ENCODE results near the gene KLF5.
"Not testable (repeated sequence)": the region's sequence is repeated elsewhere in the genome, so short reads cannot be mapped to it uniquely, and the experiment has no call there.

Gene KLF5

DNA sequence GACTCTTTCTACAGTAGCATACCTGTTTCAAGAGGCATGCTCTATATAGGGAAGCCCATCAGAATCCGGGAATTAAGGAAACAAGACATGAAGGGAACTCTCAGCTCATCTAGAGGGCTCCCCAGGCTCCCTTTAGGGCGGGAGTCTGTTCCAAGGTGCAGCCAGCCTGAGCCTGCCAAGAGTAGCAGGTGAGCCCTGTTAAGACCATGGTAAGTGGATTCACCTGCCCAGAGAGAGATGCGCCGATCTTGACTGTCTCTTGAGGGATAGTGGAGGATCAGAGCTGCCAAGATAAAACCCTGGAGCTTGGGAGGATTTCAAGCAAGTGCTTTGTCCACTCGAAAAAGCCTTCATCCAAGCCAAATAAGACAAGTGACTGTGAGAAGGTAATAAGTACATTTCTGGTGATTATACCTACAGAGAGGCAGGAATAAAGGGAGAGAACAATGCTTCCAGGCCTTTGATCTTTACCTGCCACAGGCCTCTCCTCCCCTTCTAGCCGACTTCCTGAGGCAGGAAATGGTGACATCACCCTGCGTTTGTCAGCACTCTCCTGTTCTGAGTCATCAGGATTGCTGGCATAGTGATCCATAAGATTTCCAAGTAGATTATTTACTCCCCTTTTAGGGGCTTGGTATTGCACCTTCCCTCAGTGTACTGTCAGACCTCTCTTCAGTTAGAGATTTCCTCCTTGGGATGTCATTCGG lies 31.5 kb downstream of the KLF5 start:
- peak in 1 of 5 experiments; percentile 30 for DNase-seq

DNA sequence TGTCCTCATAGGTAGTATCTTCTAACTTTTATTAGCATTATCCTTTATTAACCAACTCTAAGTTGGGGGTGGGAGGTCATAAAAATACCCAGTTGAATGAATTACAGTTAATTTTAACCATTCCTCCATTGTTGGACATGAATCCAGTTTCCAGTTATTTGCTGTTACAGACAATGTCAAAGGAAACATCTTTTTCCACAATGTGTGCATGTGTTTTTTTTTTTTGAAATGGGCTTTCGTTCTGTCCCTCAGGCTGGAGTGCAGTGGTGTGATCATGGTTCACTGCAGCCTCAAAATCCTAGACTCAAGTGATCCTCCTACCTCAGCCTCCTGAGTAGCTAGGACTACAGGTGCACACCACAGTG lies 32.0 kb downstream of the KLF5 start:
- DNase-seq: no peak

DNA sequence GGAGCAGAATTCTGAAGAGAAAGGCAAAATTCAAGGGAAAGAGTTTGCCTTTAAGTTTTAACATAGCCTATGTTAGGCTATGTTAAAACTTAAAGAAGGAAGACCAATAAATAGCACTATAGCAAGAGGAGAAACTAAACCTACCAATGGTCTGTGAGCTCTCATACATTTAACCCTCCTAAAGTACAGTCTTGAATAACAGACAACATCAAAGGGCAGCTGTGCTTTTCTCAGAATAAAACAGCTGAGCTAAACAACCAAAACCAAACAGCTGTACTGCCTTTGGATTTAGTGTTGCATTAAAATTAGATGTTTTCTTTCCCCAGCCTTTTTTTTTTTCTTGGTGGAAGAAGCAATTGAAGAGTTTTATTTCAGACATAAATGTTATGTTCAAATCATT lies 34.0 kb downstream of the KLF5 start:
- no peak for DNase-seq

DNA sequence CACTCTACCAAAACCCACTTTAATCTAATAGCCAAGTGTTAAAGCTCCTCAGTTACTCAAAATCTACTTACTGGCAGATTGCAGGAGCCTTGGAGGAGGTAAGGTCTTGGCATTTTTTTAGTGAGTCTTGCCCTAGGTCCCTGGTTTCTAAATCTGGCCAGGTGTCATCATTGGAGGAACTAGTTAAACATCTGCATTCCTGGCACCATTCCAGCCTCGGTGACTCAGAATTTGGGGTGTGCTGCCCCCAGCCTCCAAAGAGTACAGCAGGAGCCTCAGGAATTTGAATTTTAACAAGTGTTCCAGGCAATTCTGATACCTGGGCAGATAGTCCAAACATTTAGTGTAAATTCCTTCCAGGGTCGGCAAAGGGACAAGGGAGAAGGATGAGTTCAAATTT lies 37.4 kb downstream of the KLF5 start:
- no peak for DNase-seq

DNA sequence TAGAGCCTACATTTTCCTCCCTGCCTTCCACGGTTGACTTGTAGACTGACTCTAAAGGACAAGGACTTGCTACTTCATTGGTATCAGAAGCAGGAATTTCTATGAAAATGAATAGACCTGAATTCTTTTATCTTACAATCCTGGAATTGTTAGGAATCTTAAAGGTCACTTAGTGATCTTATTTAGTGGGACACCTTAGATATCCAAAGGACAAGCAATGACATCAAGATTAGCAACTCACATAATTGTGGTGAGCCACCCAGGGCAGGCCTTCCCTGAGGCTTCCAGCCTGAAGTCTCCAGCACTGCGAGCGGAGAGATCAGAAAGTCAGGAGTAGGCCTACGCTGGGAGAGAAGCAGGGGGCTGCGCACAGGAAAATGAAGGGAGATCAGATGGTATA lies 37.8 kb downstream of the KLF5 start:
- no peak for DNase-seq

DNA sequence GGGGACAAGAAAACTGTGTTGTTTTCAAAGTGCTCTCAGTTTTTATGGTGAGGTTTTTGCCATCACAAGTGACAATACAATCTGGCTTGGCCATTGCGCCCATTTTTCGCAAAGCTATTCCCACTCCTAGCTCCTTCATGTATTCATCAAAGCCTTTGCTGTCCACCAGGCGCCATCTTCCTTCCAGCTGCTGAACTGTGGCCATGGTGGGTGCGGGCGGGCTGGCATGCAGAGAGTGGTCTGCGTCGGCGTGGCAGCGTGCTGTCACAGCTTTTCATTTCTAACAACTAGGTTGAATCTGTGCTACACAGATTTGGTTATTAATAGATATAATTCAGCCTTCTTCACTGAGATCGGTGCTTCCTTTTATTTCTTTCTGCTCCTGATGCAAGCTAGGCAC lies 42.0 kb downstream of the KLF5 start:
- DNase-seq: not testable (repeated sequence)

DNA sequence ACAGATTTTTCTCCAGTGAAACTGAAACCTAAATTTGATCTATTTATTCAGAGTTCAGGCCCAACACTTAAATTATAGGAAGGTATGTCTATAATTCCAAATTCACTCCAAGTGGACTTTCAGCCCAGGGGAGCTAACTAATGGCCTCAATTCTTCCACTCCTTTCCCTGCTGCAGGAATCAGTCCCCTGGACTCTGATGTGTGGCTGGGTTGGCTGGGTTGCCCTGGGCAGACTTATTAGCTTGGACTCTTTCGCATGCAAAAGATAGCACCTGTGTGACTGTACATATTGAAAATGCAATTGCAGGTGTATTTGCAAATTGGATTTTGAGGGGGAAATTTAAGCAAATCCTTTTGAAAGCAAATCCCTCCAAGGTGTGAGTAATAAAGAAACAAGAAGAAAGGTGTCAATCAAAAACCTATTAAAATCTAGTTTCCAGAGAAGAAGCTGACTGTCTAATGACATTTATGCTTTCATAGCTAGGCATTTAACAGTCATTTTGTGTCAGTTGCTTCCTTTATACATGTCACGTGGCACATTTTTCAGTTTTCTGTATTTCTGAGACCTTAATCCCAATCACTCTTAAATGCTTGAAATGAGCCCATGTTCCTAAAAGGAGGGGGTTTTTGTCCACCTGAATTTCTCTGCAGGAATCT lies 42.7 kb downstream of the KLF5 start:
- no peak for DNase-seq

DNA sequence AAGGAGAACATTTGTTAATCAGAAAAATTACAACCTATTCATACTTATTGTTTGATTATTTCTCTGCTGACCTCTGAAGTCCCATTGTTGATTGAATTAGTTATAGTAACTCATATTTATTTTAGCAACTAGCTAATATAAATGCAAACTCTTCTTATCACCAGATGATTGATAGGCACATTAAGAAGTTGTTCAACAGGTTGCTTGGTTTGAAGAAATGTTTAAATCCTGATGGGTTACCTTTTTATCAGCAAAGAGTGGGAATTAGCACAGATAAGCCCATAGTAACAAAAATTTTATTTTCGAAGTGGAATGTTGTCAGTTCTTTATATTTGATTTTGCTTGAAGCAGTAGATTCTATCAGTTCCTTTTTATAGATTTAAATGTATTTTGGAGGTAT lies 44.4 kb downstream of the KLF5 start:
- DNase-seq: no peak

DNA sequence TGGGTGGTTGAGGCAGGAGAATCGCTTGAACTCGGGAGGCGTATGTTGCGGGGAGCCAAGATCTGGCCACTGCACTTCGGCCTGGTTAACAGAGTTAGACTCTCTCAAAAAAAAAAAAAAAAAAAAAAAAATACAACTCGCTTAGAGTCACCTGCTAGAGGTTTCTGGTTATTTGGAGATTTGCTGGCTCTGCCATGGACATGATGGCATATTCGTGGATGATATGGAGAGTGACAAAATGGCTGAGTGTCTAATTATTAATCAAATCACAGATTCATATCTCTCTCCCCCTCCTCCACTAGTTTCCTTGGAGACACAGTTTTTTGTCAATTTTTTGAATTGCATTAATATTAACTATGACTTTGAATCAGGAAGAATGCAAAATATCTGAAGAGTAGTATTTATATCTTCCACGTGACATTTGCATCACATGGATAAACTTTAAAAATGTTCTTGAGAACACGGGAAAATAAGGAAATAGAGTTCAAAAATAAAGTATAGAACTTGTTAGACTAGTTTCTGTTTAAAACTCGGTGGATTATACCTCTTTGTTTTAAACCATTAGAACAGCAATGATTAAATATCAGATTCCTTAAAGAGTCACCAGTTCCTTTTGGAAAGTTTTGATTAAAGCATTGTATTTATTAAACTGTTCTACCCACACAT lies 47.8 kb downstream of the KLF5 start:
- DNase-seq: no peak

DNA sequence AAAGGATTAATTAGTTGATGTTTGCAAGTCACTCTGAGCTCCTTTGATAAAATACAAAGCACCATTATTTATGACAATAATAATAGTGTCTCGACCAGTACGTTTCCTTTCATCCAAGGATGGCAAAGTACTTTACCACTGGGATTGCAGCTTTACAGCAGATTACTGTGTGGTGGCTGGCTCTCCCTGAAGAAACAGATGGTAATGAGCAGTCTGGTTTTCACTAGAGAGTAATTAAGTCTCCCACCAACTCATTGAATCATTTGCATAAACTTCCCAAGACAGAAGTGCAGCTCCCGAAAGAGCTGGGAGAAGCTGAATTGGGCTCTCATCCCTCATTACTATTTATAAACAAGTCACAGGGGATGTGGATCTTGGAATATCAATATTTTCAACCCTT lies 48.7 kb downstream of the KLF5 start:
- DNase-seq: no peak

DNA sequence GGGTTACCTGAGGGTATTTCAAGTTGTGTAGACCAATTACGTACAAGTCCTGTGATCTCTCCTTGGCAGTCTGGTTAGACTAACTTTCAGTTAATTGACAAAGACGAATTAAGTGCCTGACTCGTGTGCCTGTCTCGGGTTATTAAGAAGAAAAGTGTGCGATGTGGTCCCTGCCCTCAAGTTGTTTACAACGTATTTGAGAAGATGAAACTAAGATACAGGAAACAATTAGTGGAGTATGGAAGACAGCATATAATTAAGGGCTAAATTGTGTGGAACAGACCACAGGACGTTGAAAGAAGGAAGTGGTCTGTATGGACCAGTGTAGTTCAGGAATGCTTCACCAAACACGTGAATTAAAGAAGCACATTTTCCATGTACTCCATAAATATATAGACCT lies 49.2 kb downstream of the KLF5 start:
- no peak for DNase-seq

DNA sequence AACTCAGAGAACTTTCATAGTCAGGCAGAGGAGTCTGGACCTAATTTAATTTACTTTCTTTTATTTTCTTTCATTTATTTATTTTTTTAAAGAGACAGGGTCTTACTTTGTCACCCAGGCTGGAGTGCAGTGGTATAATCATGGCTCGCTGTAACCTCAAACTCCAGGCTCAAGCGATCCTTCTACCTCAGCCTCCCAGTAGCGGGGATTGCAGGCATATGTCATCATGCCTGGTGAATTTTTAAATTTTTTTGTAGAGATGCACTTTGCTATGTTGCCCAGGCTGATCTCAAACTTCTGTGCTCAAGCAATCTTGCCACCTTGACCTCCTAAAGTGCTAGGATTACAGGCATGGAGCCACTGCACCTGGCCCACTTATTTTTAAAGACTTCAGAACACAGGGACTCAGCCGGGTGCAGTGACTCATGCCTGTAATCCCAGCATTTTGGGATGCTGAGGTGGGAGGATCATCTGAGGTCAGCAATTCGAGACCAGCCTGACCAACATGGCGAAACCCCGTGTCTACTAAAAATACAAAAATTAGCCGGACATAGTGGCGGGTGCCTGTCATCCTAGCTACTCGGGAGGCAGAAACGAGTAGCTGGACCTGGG lies 50.6 kb downstream of the KLF5 start:
- no peak for DNase-seq

DNA sequence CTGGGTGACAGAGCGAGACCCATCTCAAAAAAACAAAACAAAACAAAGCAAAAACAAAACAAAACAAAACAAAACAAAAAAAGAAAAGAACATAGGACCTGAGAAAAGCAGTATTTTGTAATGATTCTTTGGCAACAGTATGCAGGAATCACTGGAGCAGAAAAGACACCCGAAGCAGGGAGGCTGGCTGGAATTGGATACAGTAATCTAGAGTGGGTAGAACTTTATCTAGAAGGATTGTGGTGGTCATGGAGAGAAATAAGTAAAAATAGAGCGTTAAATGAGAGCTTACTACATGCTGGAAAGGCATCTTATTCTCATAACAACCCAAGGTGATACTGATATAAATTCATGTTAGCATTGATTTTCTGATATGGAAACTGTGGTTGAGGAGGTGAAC lies 51.2 kb downstream of the KLF5 start:
- DNase-seq: no peak

DNA sequence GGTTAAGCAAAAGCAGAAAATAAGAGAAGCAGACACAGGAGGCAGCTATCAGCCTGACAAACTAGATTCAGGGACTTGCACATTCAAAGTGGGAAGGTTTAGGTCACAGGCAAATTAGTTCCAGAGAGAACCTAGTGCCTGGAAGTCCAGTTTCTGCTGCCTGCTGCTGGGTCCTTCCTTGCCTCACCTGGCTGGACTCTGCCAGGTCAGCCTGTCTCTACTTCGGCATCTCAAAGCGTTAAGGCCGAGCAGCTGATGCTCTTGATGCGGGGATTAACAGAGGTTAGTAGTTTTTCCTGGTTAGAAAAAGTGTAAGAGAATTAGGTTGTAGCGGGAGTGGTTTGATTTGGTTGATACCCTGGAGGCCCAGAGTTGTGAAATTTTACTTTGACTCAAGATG lies 52.0 kb downstream of the KLF5 start:
- DNase-seq: no peak

DNA sequence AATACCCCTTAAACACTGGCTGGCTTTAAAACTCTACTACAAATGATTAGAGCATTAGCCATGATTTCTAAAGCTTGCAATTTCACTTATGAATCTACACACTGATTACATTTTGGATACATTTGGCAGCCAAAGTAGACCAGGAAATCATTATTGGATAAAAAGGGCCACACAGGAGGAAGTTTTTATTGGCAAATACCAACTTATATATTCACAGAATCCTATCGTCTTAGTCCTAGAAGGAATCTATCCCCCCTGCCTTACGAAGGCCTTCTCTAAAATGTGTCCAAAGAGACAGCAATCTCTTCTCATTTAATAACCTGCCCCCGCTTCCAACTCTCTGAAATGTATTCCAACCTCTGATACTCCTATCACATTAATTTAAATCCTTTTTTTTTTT lies 52.5 kb downstream of the KLF5 start:
- no peak for DNase-seq

DNA sequence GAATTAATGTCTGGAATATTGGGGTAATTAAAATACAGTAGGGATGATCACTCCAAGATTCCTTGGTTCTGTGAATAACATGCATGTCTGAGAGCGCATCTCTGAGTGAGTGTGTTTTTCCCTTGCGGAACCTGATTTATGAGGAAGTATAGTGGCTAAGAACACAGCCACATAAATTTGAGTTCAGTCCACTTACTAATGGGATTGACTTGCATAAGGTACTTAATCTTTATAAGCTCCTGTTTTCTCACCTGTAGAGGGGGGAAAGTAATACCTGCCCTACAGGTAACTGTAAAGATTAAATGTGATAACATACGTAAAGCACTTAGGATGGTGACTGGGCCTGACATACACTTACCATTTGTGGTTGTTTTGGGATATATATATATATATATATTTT lies 60.8 kb downstream of the KLF5 start:
- no peak for DNase-seq

Data from T-helper 2 cell (primary cell).